ENCODE results near the gene CPED1.
"Not testable (repeated sequence)": the region's sequence is repeated elsewhere in the genome, so short reads cannot be mapped to it uniquely, and the experiment has no call there.

Gene CPED1

GRCh38 chr7:121286186-121286585 is 297.7 kb downstream of the CPED1 start (continued):
- TF ChIP-seq ZNF138 (tag by site-specific recombination; IDR thresholded peaks at IDR 0.05; ENCODE audit: borderline replicate concordance) (no peak), KLF16 (tag by site-specific recombination; IDR thresholded peaks at IDR 0.05) (no peak), ZNF654 (tag by site-specific recombination; IDR thresholded peaks at IDR 0.05; ENCODE audit: low read depth) (no peak), RBAK (tag by site-specific recombination; IDR thresholded peaks at IDR 0.05) (no peak), ZBTB10 (tag by site-specific recombination; IDR thresholded peaks at IDR 0.05) (no peak)

DNA sequence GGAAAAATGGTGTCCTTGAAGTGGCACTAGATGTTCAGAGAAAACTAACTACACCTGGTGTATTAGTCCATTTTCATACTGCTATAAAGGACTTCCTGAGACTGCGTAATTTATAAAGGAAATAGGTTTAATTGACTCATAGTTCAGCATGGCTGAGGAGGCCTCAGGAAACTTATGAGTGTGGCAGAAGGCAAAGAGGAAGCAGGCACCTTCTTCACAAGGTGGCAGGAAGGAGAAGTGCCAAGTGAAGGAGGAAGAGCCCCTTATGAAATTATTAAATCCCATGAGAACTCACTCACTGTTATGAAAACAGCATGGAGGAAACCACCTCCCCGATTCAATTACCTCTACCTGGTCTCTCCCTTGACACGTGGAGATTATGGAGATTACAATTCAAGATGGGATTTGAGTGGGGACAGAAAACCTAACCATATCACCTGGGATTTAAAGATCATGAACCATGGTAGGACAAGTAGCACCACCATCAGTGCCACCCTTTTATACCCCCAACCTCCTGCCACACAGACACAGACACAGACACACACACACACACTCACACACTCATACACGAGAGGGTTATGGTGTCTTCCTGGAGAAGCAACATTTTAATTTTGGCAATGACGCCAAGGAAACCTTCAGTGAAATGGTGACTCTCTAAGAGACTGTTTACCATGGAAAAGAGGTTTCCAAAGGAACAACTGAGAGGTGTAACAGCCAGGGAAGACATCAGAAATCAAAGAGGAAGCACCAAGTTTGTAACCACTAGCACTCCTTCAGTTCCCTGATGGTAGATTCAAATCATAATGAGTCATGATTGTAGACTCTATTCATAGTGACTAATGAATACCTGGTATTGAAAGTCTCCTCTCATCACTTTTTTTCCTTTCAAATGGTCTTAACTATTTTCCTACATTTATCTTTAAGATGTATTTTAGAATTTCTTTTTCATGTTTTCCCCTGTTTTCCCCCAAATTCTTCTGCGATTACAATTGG is 298.5 kb downstream of the CPED1 start:
- no peaks in the 10 kb centered on the region for H3K9me3 ChIP-seq (ENCODE audit: control insufficient read depth, insufficient read depth, low read depth, low read length)
- no peaks in the 10 kb centered on the region for H3K36me3 ChIP-seq (ENCODE audit: control insufficient read depth in 2 of 2, insufficient read depth in 1 of 2, low read length in 2 of 2)
- CTCF ChIA-PET: no interaction called here
- TF ChIP-seq ZNF610 (tag by site-specific recombination; IDR thresholded peaks at IDR 0.05; ENCODE audit: borderline replicate concordance) (no peak), ZNF133 (tag by site-specific recombination; IDR thresholded peaks at IDR 0.05) (no peak), ZFP3 (tag by site-specific recombination; IDR thresholded peaks at IDR 0.05; ENCODE audit: low read depth) (no peak), ZNF621 (tag by site-specific recombination; IDR thresholded peaks at IDR 0.05) (no peak), REPIN1 (tag by site-specific recombination; IDR thresholded peaks at IDR 0.05; ENCODE audit: low read depth) (no peak), ZNF548 (tag by site-specific recombination; IDR thresholded peaks at IDR 0.05) (no peak), ZBTB21 (tag by site-specific recombination; IDR thresholded peaks at IDR 0.05) (no peak), TRIM28 (IDR thresholded peaks at IDR 0.05; ENCODE audit: borderline replicate concordance, low read length) (no peak), ZNF23 (tag by site-specific recombination; IDR thresholded peaks at IDR 0.05; ENCODE audit: borderline replicate concordance) (no peak)
- POLR2A ChIA-PET: no interaction called here
- H3K27ac ChIP-seq (ENCODE audit: extremely low read depth, low read depth, low read length): no peak overlapping the region
- H3K4me3 ChIP-seq (ENCODE audit: low read depth, low read length): no peak overlapping the region
- no peaks in the 10 kb centered on the region; the same call in 1 of the 2 replicates for H3K4me1 ChIP-seq (ENCODE audit: control insufficient read depth, insufficient read depth, low read length)

GRCh38 chr7:121288894-121289293 is 300.4 kb downstream of the CPED1 start:
- H3K4me3 ChIP-seq (ENCODE audit: low read depth, low read length): no peak overlapping the region
- no peaks in the 10 kb centered on the region; the same call in 1 of the 2 replicates for H3K4me1 ChIP-seq (ENCODE audit: control insufficient read depth, insufficient read depth, low read length)
- no peaks in the 10 kb centered on the region for H3K9me3 ChIP-seq (ENCODE audit: control insufficient read depth, insufficient read depth, low read depth, low read length)
- no peak overlapping the region for H3K27ac ChIP-seq (ENCODE audit: extremely low read depth, low read depth, low read length)
- no peaks in the 10 kb centered on the region for H3K36me3 ChIP-seq (ENCODE audit: control insufficient read depth in 2 of 2, insufficient read depth in 1 of 2, low read length in 2 of 2)
- CTCF ChIA-PET: interaction anchor here (0.8 kb wide), 1 partner anchor 36 kb away, joined by 3 read pairs; no protein-coding TSS in a partner anchor
- no peak for TF ChIP-seq ZNF747 (tag by site-specific recombination; IDR thresholded peaks at IDR 0.05)
- no peak for TF ChIP-seq ZBTB20 (tag by site-specific recombination; IDR thresholded peaks at IDR 0.05)
- no peak for TF ChIP-seq ZSCAN30 (tag by site-specific recombination; IDR thresholded peaks at IDR 0.05)
- TF ChIP-seq ZNF629 (tag by site-specific recombination; IDR thresholded peaks at IDR 0.05): no peak
- POLR2A ChIA-PET: no interaction called here

- H3K36me3 ChIP-seq (ENCODE audit: control insufficient read depth in 2 of 2, insufficient read depth in 1 of 2, low read length in 2 of 2); H3K27ac ChIP-seq (ENCODE audit: extremely low read depth, low read depth, low read length); H3K4me3 ChIP-seq (ENCODE audit: low read depth, low read length); H3K4me1 ChIP-seq (ENCODE audit: control insufficient read depth, insufficient read depth, low read length); H3K9me3 ChIP-seq (ENCODE audit: control insufficient read depth, insufficient read depth, low read depth, low read length); POLR2A ChIA-PET: not testable (repeated sequence)
- TF ChIP-seq ZNF580 (tag by site-specific recombination; IDR thresholded peaks at IDR 0.05): peak; percentile 86; the same call in 1 of the 2 replicates
- TF ChIP-seq, protein P1, sequence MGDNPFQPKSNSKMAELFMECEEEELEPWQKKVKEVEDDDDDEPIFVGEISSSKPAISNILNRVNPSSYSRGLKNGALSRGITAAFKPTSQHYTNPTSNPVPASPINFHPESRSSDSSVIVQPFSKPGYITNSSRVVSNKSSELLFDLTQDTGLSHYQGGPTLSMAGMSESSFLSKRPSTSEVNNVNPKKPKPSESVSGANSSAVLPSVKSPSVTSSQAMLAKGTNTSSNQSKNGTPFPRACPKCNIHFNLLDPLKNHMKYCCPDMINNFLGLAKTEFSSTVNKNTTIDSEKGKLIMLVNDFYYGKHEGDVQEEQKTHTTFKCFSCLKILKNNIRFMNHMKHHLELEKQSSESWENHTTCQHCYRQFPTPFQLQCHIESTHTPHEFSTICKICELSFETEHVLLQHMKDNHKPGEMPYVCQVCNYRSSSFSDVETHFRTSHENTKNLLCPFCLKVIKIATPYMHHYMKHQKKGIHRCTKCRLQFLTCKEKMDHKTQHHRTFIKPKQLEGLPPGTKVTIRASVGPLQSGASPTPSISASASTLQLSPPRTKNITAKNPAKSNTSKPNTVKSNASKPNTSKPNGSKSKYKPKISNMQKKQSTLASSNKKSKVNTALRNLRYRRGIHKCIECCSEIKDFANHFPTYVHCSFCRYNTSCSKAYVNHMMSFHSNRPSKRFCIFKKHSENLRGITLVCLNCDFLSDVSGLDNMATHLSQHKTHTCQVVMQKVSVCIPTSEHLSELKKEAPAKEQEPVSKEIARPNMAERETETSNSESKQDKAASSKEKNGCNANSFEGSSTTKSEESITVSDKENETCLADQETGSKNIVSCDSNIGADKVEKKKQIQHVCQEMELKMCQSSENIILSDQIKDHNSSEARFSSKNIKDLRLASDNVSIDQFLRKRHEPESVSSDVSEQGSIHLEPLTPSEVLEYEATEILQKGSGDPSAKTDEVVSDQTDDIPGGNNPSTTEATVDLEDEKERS (tag by site-specific recombination; IDR thresholded peaks at IDR 0.05): peak; percentile 66; the same call in 1 of the 2 replicates
- TF ChIP-seq ZNF146 (tag by site-specific recombination; IDR thresholded peaks at IDR 0.05): peak; percentile 93
- CTCF ChIA-PET: interaction anchor here (0.8 kb wide), 1 partner anchor 35 kb away, joined by 3 read pairs; no protein-coding TSS in a partner anchor
These were observed 301.4 kb downstream of the CPED1 start for GRCh38 chr7:121289930-121290329.
